ENCODE results near the gene EVI2B. TPM values are rescaled to one million over a fixed set of nuclear protein-coding genes. Genes with fewer than 3 reads are reported as not detected.

EVI2B gene
- total RNA-seq, 1 experiment from 2014 or later: 0.11 TPM

GRCh38 chr17:31286587-31286986, 27.3 kb downstream of the EVI2B start:
- Histone ChIP-seq H3K9me2 (replicated peaks; ENCODE audit: low read length) (no peaks in the 10 kb centered on the region), H2AFZ (ENCODE audit: low read length) (no peak overlapping the region), H3K4me3 (ENCODE audit: low read length) (no peak overlapping the region), H3K36me3 (ENCODE audit: low read depth, low read length) (no peaks in the 10 kb centered on the region), H4K20me1 (ENCODE audit: low read length) (no peaks in the 10 kb centered on the region), H3K4me2 (ENCODE audit: low read length) (no peak overlapping the region), H3K79me2 (ENCODE audit: low read length) (no peaks in the 10 kb centered on the region), H3K27ac (ENCODE audit: low read length) (no peak overlapping the region), H3K9me3 (ENCODE audit: low read length) (no peaks in the 10 kb centered on the region), H3K9ac (ENCODE audit: low read length) (no peak overlapping the region), H3F3A (ENCODE audit: low read length, unreplicated experiment) (no peaks in the 10 kb centered on the region), H3K4me1 (ENCODE audit: insufficient read depth, low read length) (peaks cover 14% of the 10 kb centered on the region), H3K27me3 (ENCODE audit: low read length) (no peaks in the 10 kb centered on the region)
- no peak for TF ChIP-seq EZH2phosphoT487 (IDR thresholded peaks at IDR 0.05; ENCODE audit: borderline replicate concordance, low read length)
- no peak for TF ChIP-seq EZH2 (IDR thresholded peaks at IDR 0.05; ENCODE audit: low read length, unreplicated experiment)
- no peak for TF ChIP-seq CTCF (conservative IDR thresholded peaks at IDR 0.05; ENCODE audit: low read depth, low read length)
- DNase-seq (no peak), ATAC-seq (no peak)
- ChIA-PET POLR2A (ENCODE audit: unreplicated experiment) (no interaction called here), CTCF (no interaction called here)
- no TSS peak for BruUV-seq (replicated peaks)
- intact Hi-C loops (cut with micrococcal nuclease): no loop called here

GRCh38 chr17:31283841-31284240, 30.0 kb downstream of the EVI2B start:
- Histone ChIP-seq H3K9me3 (ENCODE audit: low read length) (no peaks in the 10 kb centered on the region), H3K9me2 (replicated peaks; ENCODE audit: low read length) (no peaks in the 10 kb centered on the region), H3K27me3 (ENCODE audit: low read length) (no peaks in the 10 kb centered on the region), H3K36me3 (ENCODE audit: low read depth, low read length) (no peaks in the 10 kb centered on the region), H2AFZ (ENCODE audit: low read length) (no peak overlapping the region), H4K20me1 (ENCODE audit: low read length) (no peaks in the 10 kb centered on the region), H3K79me2 (ENCODE audit: low read length) (no peaks in the 10 kb centered on the region), H3F3A (ENCODE audit: low read length, unreplicated experiment) (no peaks in the 10 kb centered on the region), H3K4me1 (ENCODE audit: insufficient read depth, low read length) (no peaks in the 10 kb centered on the region), H3K4me2 (ENCODE audit: low read length) (no peak overlapping the region), H3K9ac (ENCODE audit: low read length) (no peak overlapping the region), H3K27ac (ENCODE audit: low read length) (no peak overlapping the region), H3K4me3 (ENCODE audit: low read length) (no peak overlapping the region)
- CTCF ChIA-PET: no interaction called here
- ATAC-seq (no peak), DNase-seq (no peak)
- TF ChIP-seq CTCF (conservative IDR thresholded peaks at IDR 0.05; ENCODE audit: low read depth, low read length) (no peak), EZH2phosphoT487 (IDR thresholded peaks at IDR 0.05; ENCODE audit: borderline replicate concordance, low read length) (no peak), EZH2 (IDR thresholded peaks at IDR 0.05; ENCODE audit: low read length, unreplicated experiment) (no peak)
- no TSS peak for BruUV-seq (replicated peaks)
- intact Hi-C loops (cut with micrococcal nuclease): no loop called here
- POLR2A ChIA-PET (ENCODE audit: unreplicated experiment): no interaction called here

- no peak overlapping the region for H3K4me2 ChIP-seq (ENCODE audit: low read length)
- no peaks in the 10 kb centered on the region for H3K9me2 ChIP-seq (replicated peaks; ENCODE audit: low read length)
- H3K4me1 ChIP-seq (ENCODE audit: insufficient read depth, low read length): no peaks in the 10 kb centered on the region
- TF ChIP-seq EZH2 (IDR thresholded peaks at IDR 0.05; ENCODE audit: low read length, unreplicated experiment): no peak
- no peak for TF ChIP-seq CTCF (conservative IDR thresholded peaks at IDR 0.05; ENCODE audit: low read depth, low read length)
- no peak for TF ChIP-seq EZH2phosphoT487 (IDR thresholded peaks at IDR 0.05; ENCODE audit: borderline replicate concordance, low read length)
- H3K9me3 ChIP-seq (ENCODE audit: low read length): no peaks in the 10 kb centered on the region
- no peak overlapping the region for H3K27ac ChIP-seq (ENCODE audit: low read length)
- ATAC-seq: no peak
- intact Hi-C loops (cut with micrococcal nuclease): no loop called here
- POLR2A ChIA-PET (ENCODE audit: unreplicated experiment): no interaction called here
- CTCF ChIA-PET: no interaction called here
- H2AFZ ChIP-seq (ENCODE audit: low read length): no peak overlapping the region
- no peaks in the 10 kb centered on the region for H3F3A ChIP-seq (ENCODE audit: low read length, unreplicated experiment)
- no peaks in the 10 kb centered on the region for H3K27me3 ChIP-seq (ENCODE audit: low read length)
- H4K20me1 ChIP-seq (ENCODE audit: low read length): no peaks in the 10 kb centered on the region
- H3K9ac ChIP-seq (ENCODE audit: low read length): no peak overlapping the region
- no peaks in the 10 kb centered on the region for H3K79me2 ChIP-seq (ENCODE audit: low read length)
- DNase-seq: no peak
- no peak overlapping the region for H3K4me3 ChIP-seq (ENCODE audit: low read length)
- BruUV-seq (replicated peaks): no TSS peak
- H3K36me3 ChIP-seq (ENCODE audit: low read depth, low read length): no peaks in the 10 kb centered on the region
Measured at GRCh38 chr17:31281061-31281460, 32.8 kb downstream of the EVI2B start.

Measured in PC-3 (cell line).